A549 (cell line): ENCODE results near the gene BMP7. TPM values are rescaled to one million over a fixed set of nuclear protein-coding genes. Genes with fewer than 3 reads are reported as not detected.
"Not testable (repeated sequence)": the region's sequence is repeated elsewhere in the genome, so short reads cannot be mapped to it uniquely, and the experiment has no call there.

Source experiments
- ATAC-seq, 2 experiments: fragments of 200-7000 bp in 1 of 2; fragments of >200 bp in 1 of 2; cut with Nextera tagmentation in 1 of 2; cut with Tn5 transposase in 1 of 2; 3 replicates each; pipeline versions ENCODE4 v1.8.0 to v1.9.1; 2018 to 2020; ENCODE audit warnings: mild to moderate bottlenecking in 1 of 2, moderate library complexity in 1 of 2
- CTCF ChIA-PET: fragments of 300-600 bp; sonication (Branson Sonifier 250); formaldehyde crosslinking; extraction: SDS; loops from one replicate; lab custom pipeline; 2021; ENCODE audit warnings: antibody characterized with exemption, inconsistent platforms; lab: Yijun Ruan, JAX
- POLR2A ChIA-PET: fragments of 350-600 bp; formaldehyde crosslinking; extraction: SDS; loops from one replicate; lab custom pipeline; 2021; ENCODE audit warnings: antibody characterized with exemption, inconsistent platforms; lab: Yijun Ruan, JAX
- DNase-seq, 2 experiments: peaks; one replicate each; pipeline versions ENCODE4 v3.0.0 to v3.0.0-alpha.2; 2011 to 2016; ENCODE audit warnings: low read depth in 1 of 2, low spot score in 1 of 2
- FAIRE-seq: peaks from 2 replicates; lab custom pipeline; 2011; peaks lifted over from hg19 to GRCh38; lab: Jason Lieb, UNC
- H3K27ac ChIP-seq, 2 experiments: fragments of >200 bp; sonication (Bioruptor Twin); formaldehyde crosslinking; 3 replicates each; pipeline ENCODE4 v1.5.1; 2016 to 2017
- H3K4me1 ChIP-seq: fragments of >200 bp; sonication (Bioruptor Twin); formaldehyde crosslinking; 3 replicates; pipeline ENCODE4 v1.6.1; 2016
- H3K4me2 ChIP-seq: fragments of >200 bp; sonication (Bioruptor Twin); formaldehyde crosslinking; 3 replicates; pipeline ENCODE4 v1.6.1; 2016
- H3K4me3 ChIP-seq: fragments of >200 bp; sonication (Bioruptor Twin); formaldehyde crosslinking; 3 replicates; pipeline ENCODE4 v1.5.1; 2016
- H3K9me3 ChIP-seq: fragments of >200 bp; sonication (Bioruptor Twin); formaldehyde crosslinking; 3 replicates; pipeline ENCODE4 v1.6.1; 2016
- BHLHE40 ChIP-seq: IDR thresholded peaks from 2 replicates; pipeline ENCODE4 v1.6.1; 2012; ENCODE audit warnings: low read depth, low read length, inconsistent platforms
- EHF ChIP-seq: fragments of 250-450 bp; sonication (Bioruptor Pico); IDR thresholded peaks from 2 replicates; pipeline ENCODE4 v1.5.0; 2020; ENCODE audit warnings: mild to moderate bottlenecking
- FOSL2 ChIP-seq, 2 experiments: fragments of 450-650 bp in 1 of 2; fragments of >200 bp in 1 of 2; sonication (Bioruptor Twin) in 1 of 2; formaldehyde crosslinking; IDR thresholded peaks; 2 replicates each; pipeline versions ENCODE4 v1.5.0 to v1.6.1; 2016 to 2020; ENCODE audit warnings: mild to moderate bottlenecking in 1 of 2, moderate library complexity in 1 of 2
- HEYL ChIP-seq: fragments of 250-450 bp; sonication (Bioruptor Pico); IDR thresholded peaks from 2 replicates; pipeline ENCODE4 v1.8.0; 2021; ENCODE audit warnings: mild to moderate bottlenecking, moderate library complexity
- HOXB5 ChIP-seq: fragments of 250-450 bp; sonication (Bioruptor Pico); IDR thresholded peaks from 2 replicates; pipeline ENCODE4 v1.5.0; 2020; ENCODE audit warnings: mild to moderate bottlenecking, moderate library complexity
- JUN ChIP-seq, 2 experiments: fragments of >200 bp; sonication (Bioruptor Twin); formaldehyde crosslinking; IDR thresholded peaks; 2 replicates in 1 of 2; 3 replicates in 1 of 2; pipeline ENCODE4 v1.6.1; 2016 to 2017
- MAFK ChIP-seq: fragments of 450-650 bp; IDR thresholded peaks from 2 replicates; pipeline ENCODE4 v1.6.1; 2014; ENCODE audit not compliant: partially characterized antibody
- RAD21 ChIP-seq, 2 experiments: fragments of >200 bp in 1 of 2; sonication (Bioruptor Twin) in 1 of 2; formaldehyde crosslinking in 1 of 2; IDR thresholded peaks in 1 of 2; conservative IDR thresholded peaks in 1 of 2; 2 replicates in 1 of 2; 3 replicates in 1 of 2; pipeline ENCODE4 v1.6.1; 2012 to 2018; ENCODE audit warnings: inconsistent platforms in 1 of 2
- RARB ChIP-seq: fragments of 250-450 bp; sonication (Bioruptor Pico); IDR thresholded peaks from 2 replicates; pipeline ENCODE4 v1.8.0; 2021; ENCODE audit warnings: mild to moderate bottlenecking, moderate library complexity
- SMC3 ChIP-seq: fragments of >200 bp; sonication (Bioruptor Twin); formaldehyde crosslinking; IDR thresholded peaks from 3 replicates; pipeline ENCODE4 v1.6.1; 2018; ENCODE audit warnings: inconsistent platforms
- ZC3H11A ChIP-seq: fragments of 450-650 bp; IDR thresholded peaks from 2 replicates; pipeline ENCODE4 v1.6.1; 2014; ENCODE audit warnings: antibody characterized with exemption, mild to moderate bottlenecking
- ZSCAN20 ChIP-seq: fragments of 250-450 bp; sonication (Bioruptor Pico); IDR thresholded peaks from 2 replicates; pipeline ENCODE4 v1.8.0; 2022; ENCODE audit warnings: mild to moderate bottlenecking, moderate library complexity
- WGBS: methylation state at CpG from one replicate; pipeline ENCODE4 v1.1.6; 2017; ENCODE audit errors: missing lambda C conversion rate; 5-methylcytosine and 5-hydroxymethylcytosine counted together
- polyA plus RNA-seq, 4 experiments: library from polyadenylated mRNA; depleted of rRNA in 3 of 4; stranded (reverse); fragments of >200 nt; fragmentation: RNase III in 1 of 4; extraction: RNeasy Plus Mini Kit Qiagen cat#74134 plus additional on column Dnase treatment in 1 of 4; gene quantifications; 2 replicates in 3 of 4; 3 replicates in 1 of 4; pipeline ENCODE4 v1.2.3, GENCODE V29; 2011 to 2017
- TF ChIP-seq, protein P1 (sequence below): fragments of 450-650 bp; IDR thresholded peaks from 2 replicates; pipeline ENCODE4 v1.6.1; 2014; ENCODE audit warnings: antibody characterized with exemption
- TF ChIP-seq, protein P2 (sequence below): IDR thresholded peaks from 2 replicates; pipeline ENCODE4 v1.6.1; 2012; ENCODE audit warnings: low read depth, borderline replicate concordance
- TF ChIP-seq, protein P3 (sequence below): fragments of 150-350 bp; IDR thresholded peaks from 2 replicates; pipeline ENCODE4 v1.6.1; 2014; ENCODE audit warnings: low read depth, mild to moderate bottlenecking, low read length
- TF ChIP-seq, protein P4 (sequence below): IDR thresholded peaks from 2 replicates; pipeline ENCODE4 v1.6.1; 2012

BMP7 gene
- polyA plus RNA-seq, 2 of the 4 experiments (the other 2 are of a cell fraction) = 0.08 to 0.22 TPM

DNA sequence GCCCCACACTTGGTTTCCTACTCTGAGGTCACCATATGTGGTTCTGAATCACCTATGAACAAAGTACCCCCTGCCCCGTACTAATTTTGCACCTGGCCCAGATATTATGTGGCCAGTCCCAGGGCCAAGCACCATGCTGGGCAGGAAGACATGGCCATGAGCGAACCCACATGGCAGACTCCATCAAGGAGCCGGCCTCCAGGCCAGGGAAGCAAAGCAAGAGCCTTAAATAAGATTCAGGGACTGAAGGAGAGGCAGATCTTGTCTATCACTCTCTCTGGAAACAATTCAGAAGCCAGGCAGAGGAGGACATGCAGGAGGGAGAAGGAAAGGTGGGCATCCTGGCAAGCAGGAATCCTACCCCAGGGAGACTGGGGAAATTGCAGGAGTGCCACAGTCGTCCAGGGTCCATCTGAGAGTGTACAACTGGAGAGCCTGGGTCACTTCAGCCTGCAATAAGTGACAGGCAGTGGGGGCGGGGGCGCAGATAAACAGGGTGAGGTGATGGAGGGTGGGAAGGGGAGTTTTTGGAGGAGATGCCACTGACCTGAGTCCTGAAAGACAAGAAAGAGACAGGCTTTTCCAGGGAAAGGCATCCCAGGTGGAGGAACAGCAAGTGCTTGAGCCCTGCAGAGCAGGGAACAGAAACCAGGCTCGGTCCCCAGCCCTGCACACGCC lies 2.1 kb upstream of the BMP7 start:
- FAIRE-seq (no peak), DNase-seq (no peak), ATAC-seq (no peak)
- peaks cover 24% of the 10 kb centered on the region for H3K4me1 ChIP-seq
- H3K9me3 ChIP-seq = no peaks in the 10 kb centered on the region
- 37% methylated on average over 8 of the region's 8 CpGs for WGBS
- TF ChIP-seq SMC3 = no peak
- TF ChIP-seq HOXB5 (CRISPR knock-in tag) = no peak
- no peak overlapping the region for H3K4me3 ChIP-seq
- ChIA-PET POLR2A (no interaction called here), CTCF (no interaction called here)
- H3K27ac ChIP-seq = no peak overlapping the region
- no peak overlapping the region for H3K4me2 ChIP-seq

DNA sequence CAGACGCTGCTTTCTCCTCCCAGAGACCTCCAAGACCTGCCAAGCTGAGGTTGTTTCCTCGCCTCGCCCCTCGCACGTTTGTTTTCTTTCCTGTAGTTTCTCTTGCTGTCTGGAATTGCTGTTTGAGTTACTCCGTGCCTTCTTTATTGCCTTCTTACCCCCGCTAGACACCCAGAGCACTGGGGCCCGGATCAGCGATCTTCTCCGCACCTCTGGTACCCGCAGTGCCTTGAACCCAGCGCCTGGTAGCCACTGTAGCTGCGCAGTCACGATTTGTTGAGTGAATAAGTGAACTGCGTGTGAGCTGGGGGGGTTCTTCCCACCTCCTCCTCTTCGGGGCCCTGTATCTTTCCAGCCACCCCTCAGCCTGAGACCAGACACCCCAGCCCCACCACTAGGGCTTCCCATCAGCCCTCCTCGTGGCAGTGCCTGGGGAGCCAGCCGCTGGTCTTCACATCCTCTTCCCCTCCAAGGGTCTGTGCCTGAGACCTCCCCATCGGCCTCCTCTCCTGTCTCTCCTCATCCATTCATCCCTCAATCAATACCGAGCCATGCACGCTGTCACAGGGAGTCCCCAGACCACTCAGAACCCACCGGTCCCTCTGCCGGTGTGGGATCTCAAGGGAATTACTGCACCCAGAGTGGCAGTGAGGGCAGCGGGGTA lies 849 bp upstream of the BMP7 start:
- FAIRE-seq = no peak
- ATAC-seq = no peak
- Histone ChIP-seq H3K9me3 (no peaks in the 10 kb centered on the region), H3K4me3 (peak overlapping the region; percentile 47), H3K4me2 (peak overlapping the region; percentile 94), H3K4me1 (peaks cover 24% of the 10 kb centered on the region), H3K27ac (no peak overlapping the region)
- no peak for DNase-seq
- no peak for TF ChIP-seq MAFK
- TF ChIP-seq ZSCAN20 (CRISPR knock-in tag) = no peak
- no peak for TF ChIP-seq RAD21 (conservative IDR thresholded peaks at IDR 0.05 in 1 of 2, IDR thresholded peaks at IDR 0.05 in 1 of 2)
- TF ChIP-seq, protein P1, sequence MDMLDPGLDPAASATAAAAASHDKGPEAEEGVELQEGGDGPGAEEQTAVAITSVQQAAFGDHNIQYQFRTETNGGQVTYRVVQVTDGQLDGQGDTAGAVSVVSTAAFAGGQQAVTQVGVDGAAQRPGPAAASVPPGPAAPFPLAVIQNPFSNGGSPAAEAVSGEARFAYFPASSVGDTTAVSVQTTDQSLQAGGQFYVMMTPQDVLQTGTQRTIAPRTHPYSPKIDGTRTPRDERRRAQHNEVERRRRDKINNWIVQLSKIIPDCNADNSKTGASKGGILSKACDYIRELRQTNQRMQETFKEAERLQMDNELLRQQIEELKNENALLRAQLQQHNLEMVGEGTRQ = no peak
- no peak for TF ChIP-seq HEYL (CRISPR knock-in tag)
- POLR2A ChIA-PET = no interaction called here
- CTCF ChIA-PET = no interaction called here
- 52% methylated on average over 24 of the region's 24 CpGs for WGBS

DNA sequence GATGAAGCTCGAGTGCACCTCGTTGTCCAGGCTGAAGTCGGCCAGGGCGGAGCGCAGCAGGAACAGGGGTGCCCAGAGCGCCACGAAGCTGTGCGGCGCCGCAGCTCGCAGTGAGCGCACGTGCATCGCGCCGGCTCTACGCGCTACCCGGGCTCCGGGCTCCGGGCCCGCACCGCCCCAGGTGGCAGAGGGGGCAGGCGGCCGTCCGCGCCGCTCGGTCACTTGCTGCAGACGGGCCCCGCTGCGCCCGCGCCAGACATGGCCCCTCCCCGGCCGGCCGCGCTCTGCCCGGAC lies 497 bp downstream of the BMP7 start:
- TF ChIP-seq, protein P2, sequence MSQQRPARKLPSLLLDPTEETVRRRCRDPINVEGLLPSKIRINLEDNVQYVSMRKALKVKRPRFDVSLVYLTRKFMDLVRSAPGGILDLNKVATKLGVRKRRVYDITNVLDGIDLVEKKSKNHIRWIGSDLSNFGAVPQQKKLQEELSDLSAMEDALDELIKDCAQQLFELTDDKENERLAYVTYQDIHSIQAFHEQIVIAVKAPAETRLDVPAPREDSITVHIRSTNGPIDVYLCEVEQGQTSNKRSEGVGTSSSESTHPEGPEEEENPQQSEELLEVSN = 0 out of 2 replicates have a peak, but pooled peaks have one; percentile 3
- TF ChIP-seq ZC3H11A = no peak
- WGBS = no CpG with 5 or more reads among the region's 39 CpGs
- peaks cover 24% of the 10 kb centered on the region for H3K4me1 ChIP-seq
- ATAC-seq (peak; percentile 48 to 49; a peak in 5 of 6 replicates), FAIRE-seq (no peak), DNase-seq (no peak)
- CTCF ChIA-PET = interaction anchor here (1.3 kb wide), 1 partner anchor 81 kb away, joined by 3 read pairs; no protein-coding TSS in a partner anchor
- POLR2A ChIA-PET = no interaction called here
- H3K27ac ChIP-seq = peak overlapping the region in 1 of 2 experiments; percentile 45; a peak in 2 of 6 replicates
- peak overlapping the region; percentile 94 for H3K4me2 ChIP-seq
- H3K4me3 ChIP-seq = peak overlapping the region; percentile 47
- no peaks in the 10 kb centered on the region for H3K9me3 ChIP-seq

DNA sequence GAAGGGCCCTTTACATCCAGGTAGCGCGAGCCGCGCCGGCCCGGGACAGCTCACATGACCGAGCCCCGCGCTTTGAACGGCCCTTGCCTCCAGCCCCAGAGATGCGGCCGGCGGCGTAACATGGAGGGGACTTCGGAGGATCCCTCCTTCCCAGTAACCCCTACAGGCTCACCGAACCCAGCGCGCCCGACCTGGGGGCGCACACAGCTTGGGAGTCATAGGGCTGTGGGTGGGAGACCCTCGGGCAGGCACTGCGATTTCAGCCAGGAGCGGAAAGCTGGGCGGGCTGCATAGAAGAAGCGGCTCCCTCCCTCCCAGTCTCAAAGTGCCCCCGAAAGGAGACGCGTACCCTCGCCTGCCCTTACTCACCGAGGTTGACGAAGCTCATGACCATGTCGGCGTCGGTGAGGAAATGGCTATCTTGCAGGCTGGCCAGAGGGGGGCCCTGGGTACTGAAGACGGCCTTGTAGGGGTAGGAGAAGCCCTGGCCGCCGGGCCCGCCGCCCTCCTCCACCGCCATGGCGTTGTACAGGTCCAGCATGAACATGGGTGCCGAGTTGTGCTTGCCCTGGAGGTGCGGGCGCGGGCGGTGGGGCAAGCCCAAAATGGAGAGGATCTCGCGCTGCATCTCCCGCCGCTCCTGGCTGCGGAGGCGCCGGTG lies 975 bp downstream of the BMP7 start:
- DNase-seq (peak in 1 of 2 experiments; percentile 24), FAIRE-seq (no peak), ATAC-seq (peak; percentile 20 to 42; a peak in 3 of 6 replicates)
- H3K27ac ChIP-seq = no peak overlapping the region; a peak in 1 of 6 replicates
- H3K4me2 ChIP-seq = peak overlapping the region; percentile 94
- CTCF ChIA-PET = interaction anchor here (0.6 to 1.3 kb wide), 2 partner anchors 81 to 223 kb away, joined by 3 read pairs; no protein-coding TSS in a partner anchor
- peak overlapping the region; percentile 47 for H3K4me3 ChIP-seq
- peaks cover 24% of the 10 kb centered on the region for H3K4me1 ChIP-seq
- POLR2A ChIA-PET = no interaction called here
- WGBS = 0% methylated on average over 2 of the region's 53 CpGs
- no peaks in the 10 kb centered on the region for H3K9me3 ChIP-seq
- TF ChIP-seq, protein P3, sequence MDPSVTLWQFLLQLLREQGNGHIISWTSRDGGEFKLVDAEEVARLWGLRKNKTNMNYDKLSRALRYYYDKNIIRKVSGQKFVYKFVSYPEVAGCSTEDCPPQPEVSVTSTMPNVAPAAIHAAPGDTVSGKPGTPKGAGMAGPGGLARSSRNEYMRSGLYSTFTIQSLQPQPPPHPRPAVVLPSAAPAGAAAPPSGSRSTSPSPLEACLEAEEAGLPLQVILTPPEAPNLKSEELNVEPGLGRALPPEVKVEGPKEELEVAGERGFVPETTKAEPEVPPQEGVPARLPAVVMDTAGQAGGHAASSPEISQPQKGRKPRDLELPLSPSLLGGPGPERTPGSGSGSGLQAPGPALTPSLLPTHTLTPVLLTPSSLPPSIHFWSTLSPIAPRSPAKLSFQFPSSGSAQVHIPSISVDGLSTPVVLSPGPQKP = no peak
- TF ChIP-seq JUN (IDR thresholded peaks at IDR 0.05) (no peak), HOXB5 (CRISPR knock-in tag) (no peak), BHLHE40 (no peak), FOSL2 (IDR thresholded peaks at IDR 0.05) (no peak), FOSL2 (CRISPR knock-in tag; IDR thresholded peaks at IDR 0.05) (no peak), EHF (CRISPR knock-in tag) (no peak), RARB (CRISPR knock-in tag) (no peak)
- TF ChIP-seq, protein P4, sequence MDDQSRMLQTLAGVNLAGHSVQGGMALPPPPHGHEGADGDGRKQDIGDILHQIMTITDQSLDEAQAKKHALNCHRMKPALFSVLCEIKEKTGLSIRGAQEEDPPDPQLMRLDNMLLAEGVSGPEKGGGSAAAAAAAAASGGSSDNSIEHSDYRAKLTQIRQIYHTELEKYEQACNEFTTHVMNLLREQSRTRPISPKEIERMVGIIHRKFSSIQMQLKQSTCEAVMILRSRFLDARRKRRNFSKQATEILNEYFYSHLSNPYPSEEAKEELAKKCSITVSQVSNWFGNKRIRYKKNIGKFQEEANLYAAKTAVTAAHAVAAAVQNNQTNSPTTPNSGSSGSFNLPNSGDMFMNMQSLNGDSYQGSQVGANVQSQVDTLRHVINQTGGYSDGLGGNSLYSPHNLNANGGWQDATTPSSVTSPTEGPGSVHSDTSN = no peak
- TF ChIP-seq, protein P1 = no peak

DNA sequence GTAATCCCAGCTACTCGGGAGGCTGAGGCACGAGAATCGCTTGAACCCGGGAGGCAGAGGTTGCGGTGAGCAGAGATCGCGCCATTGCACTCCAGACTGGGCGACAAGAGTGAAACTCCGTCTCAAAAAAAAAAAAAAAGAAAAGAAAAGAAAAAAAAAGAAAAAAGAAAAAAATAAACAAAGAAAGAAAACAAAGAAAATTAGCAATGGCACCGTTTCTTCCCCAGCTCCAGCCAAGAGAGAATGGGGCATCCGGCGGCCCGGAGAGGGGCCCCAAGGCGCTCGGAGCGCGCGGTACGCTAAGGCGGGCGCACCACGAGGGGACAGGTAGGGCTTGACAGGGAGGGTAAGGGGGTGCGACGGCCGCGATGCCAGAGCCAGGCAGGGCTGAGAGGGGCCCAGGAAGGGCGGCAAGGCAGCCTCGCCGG lies 1.5 kb downstream of the BMP7 start:
- H3K9me3 ChIP-seq, ATAC-seq, FAIRE-seq, POLR2A ChIA-PET, DNase-seq, H3K27ac ChIP-seq: not testable (repeated sequence)
- H3K4me3 ChIP-seq = peak overlapping the region; percentile 47; the same call in 2 of the 3 replicates
- CTCF ChIA-PET = interaction anchor here (0.6 kb wide), 1 partner anchor 224 kb away, joined by 3 read pairs; no protein-coding TSS in a partner anchor
- peaks cover 24% of the 10 kb centered on the region for H3K4me1 ChIP-seq
- 20% methylated on average over 23 of the region's 29 CpGs for WGBS
- peak overlapping the region; percentile 94 for H3K4me2 ChIP-seq
